NCI-H1105 (cell line): ENCODE data around the gene BNC2.

Experiments used
- DNase-seq: peaks from one replicate; lab custom pipeline; 2025; lab: John Stamatoyannopoulos, UW

BNC2 gene

GRCh38 chr9:16715404-16715803, 155.1 kb downstream of the BNC2 start:
- no peak for DNase-seq

GRCh38 chr9:16712787-16713186, 157.7 kb downstream of the BNC2 start:
- no peak for DNase-seq

GRCh38 chr9:16710888-16711287, 159.6 kb downstream of the BNC2 start:
- no peak for DNase-seq

- no peak for DNase-seq
Observed at GRCh38 chr9:16709924-16710323, 160.5 kb downstream of the BNC2 start.

GRCh38 chr9:16708656-16709435, 161.6 kb downstream of the BNC2 start:
- no peak for DNase-seq

GRCh38 chr9:16705111-16705604, 165.3 kb downstream of the BNC2 start:
- no peak for DNase-seq

GRCh38 chr9:16704116-16705110, 166.1 kb downstream of the BNC2 start:
- no peak for DNase-seq

- no peak for DNase-seq
Observed at GRCh38 chr9:16701347-16701746, 169.1 kb downstream of the BNC2 start.

GRCh38 chr9:16693616-16694015, 176.9 kb downstream of the BNC2 start:
- DNase-seq: no peak

- no peak for DNase-seq
Observed at GRCh38 chr9:16690628-16691027, 179.8 kb downstream of the BNC2 start.

- no peak for DNase-seq
Observed at GRCh38 chr9:16690205-16690604, 180.3 kb downstream of the BNC2 start.

GRCh38 chr9:16689351-16689938, 181.0 kb downstream of the BNC2 start:
- peak; percentile 87 for DNase-seq

- no peak for DNase-seq
Observed at GRCh38 chr9:16688814-16689213, 181.7 kb downstream of the BNC2 start.

GRCh38 chr9:16687678-16688369, 182.6 kb downstream of the BNC2 start:
- no peak for DNase-seq

GRCh38 chr9:16683326-16683725, 187.1 kb downstream of the BNC2 start:
- DNase-seq: no peak

GRCh38 chr9:16682273-16682672, 188.2 kb downstream of the BNC2 start:
- DNase-seq: no peak

GRCh38 chr9:16681652-16681987, 188.8 kb downstream of the BNC2 start:
- no peak for DNase-seq

GRCh38 chr9:16680975-16681651, 189.4 kb downstream of the BNC2 start:
- no peak for DNase-seq

- no peak for DNase-seq
Observed at GRCh38 chr9:16680541-16680940, 189.9 kb downstream of the BNC2 start.

- DNase-seq: no peak
Observed at GRCh38 chr9:16679327-16679821, 191.1 kb downstream of the BNC2 start.

GRCh38 chr9:16676519-16676918, 194.0 kb downstream of the BNC2 start:
- no peak for DNase-seq
